HEK293 (cell line): Measurements from ENCODE around the gene EXOC7.

Experiments
- CTCF ChIA-PET: fragments of 350-600 bp; formaldehyde crosslinking; extraction: SDS; loops from one replicate; lab custom pipeline; 2021; ENCODE audit warnings: antibody characterized with exemption; lab: Yijun Ruan, JAX
- POLR2A ChIA-PET: fragments of 300-600 bp; formaldehyde crosslinking; extraction: SDS; loops from one replicate; lab custom pipeline; 2020; ENCODE audit warnings: antibody characterized with exemption, inconsistent platforms; lab: Yijun Ruan, JAX
- H3K27ac ChIP-seq: fragments of 200-500 bp; sonication (Bioruptor generic); 2 replicates; pipeline ENCODE4 v1.5.1; 2014; ENCODE audit warnings: low read depth, low read length, control low read depth, inconsistent platforms; ENCODE audit errors: extremely low read depth
- H3K36me3 ChIP-seq, 2 experiments: fragments of 200-500 bp in 1 of 2; sonication (Bioruptor generic) in 1 of 2; 1 replicate in 1 of 2; 2 replicates in 1 of 2; pipeline ENCODE4 v1.5.1; 2014 to 2017; ENCODE audit warnings: inconsistent platforms in 2 of 2, low read length in 2 of 2; ENCODE audit not compliant: control insufficient read depth in 2 of 2, insufficient read depth in 1 of 2
- H3K4me1 ChIP-seq: fragments of 200-500 bp; sonication (Bioruptor generic); 2 replicates; pipeline ENCODE4 v1.5.1; 2014; ENCODE audit warnings: mild to moderate bottlenecking, low read length, inconsistent platforms; ENCODE audit not compliant: control insufficient read depth, insufficient read depth
- H3K4me3 ChIP-seq: 2 replicates; pipeline ENCODE4 v1.5.1; 2011; ENCODE audit warnings: low read depth, mild to moderate bottlenecking, control low read depth, low read length, moderate library complexity
- H3K9me3 ChIP-seq: fragments of 200-500 bp; sonication (Bioruptor generic); 2 replicates; pipeline ENCODE4 v1.5.1; 2014; ENCODE audit warnings: low read depth, low read length, inconsistent platforms; ENCODE audit not compliant: control insufficient read depth, insufficient read depth
- EGR2 ChIP-seq: fragments of 450-650 bp; formaldehyde crosslinking; IDR thresholded peaks from 2 replicates; pipeline ENCODE4 v1.5.1; 2016; ENCODE audit warnings: low read depth, missing biosample characterization, missing genetic modification characterization
- MZF1 ChIP-seq: fragments of 450-650 bp; formaldehyde crosslinking; IDR thresholded peaks from 2 replicates; pipeline ENCODE4 v1.5.1; 2017; ENCODE audit warnings: missing biosample characterization, missing genetic modification characterization, borderline replicate concordance
- RBAK ChIP-seq: fragments of 450-650 bp; formaldehyde crosslinking; IDR thresholded peaks from 2 replicates; pipeline ENCODE4 v1.5.1; 2016; ENCODE audit warnings: missing biosample characterization, missing genetic modification characterization
- REPIN1 ChIP-seq: fragments of 450-650 bp; formaldehyde crosslinking; IDR thresholded peaks from 2 replicates; pipeline ENCODE4 v1.5.1; 2017; ENCODE audit warnings: missing biosample characterization, missing genetic modification characterization, low read depth
- SCRT1 ChIP-seq: fragments of 450-650 bp; formaldehyde crosslinking; IDR thresholded peaks from 2 replicates; pipeline ENCODE4 v1.5.1; 2016; ENCODE audit warnings: missing biosample characterization, missing genetic modification characterization, borderline replicate concordance
- SETDB1 ChIP-seq: IDR thresholded peaks from one replicate; pipeline ENCODE4 v1.6.1; 2017; ENCODE audit warnings: mild to moderate bottlenecking, low read length, moderate library complexity, mixed read lengths; ENCODE audit not compliant: insufficient read length
- TRIM28 ChIP-seq: IDR thresholded peaks from 2 replicates; pipeline ENCODE4 v1.6.1; 2011; ENCODE audit warnings: low read length, control low read depth, borderline replicate concordance
- ZFP37 ChIP-seq: fragments of 450-650 bp; formaldehyde crosslinking; IDR thresholded peaks from 2 replicates; pipeline ENCODE4 v1.5.1; 2016; ENCODE audit warnings: missing biosample characterization, missing genetic modification characterization
- ZNF132 ChIP-seq: fragments of 450-650 bp; formaldehyde crosslinking; IDR thresholded peaks from 2 replicates; pipeline ENCODE4 v1.5.1; 2017; ENCODE audit warnings: missing biosample characterization, missing genetic modification characterization, borderline replicate concordance
- ZNF175 ChIP-seq: fragments of 450-650 bp; formaldehyde crosslinking; IDR thresholded peaks from 2 replicates; pipeline ENCODE4 v1.5.1; 2016; ENCODE audit warnings: missing biosample characterization, missing genetic modification characterization
- ZNF223 ChIP-seq: fragments of 450-650 bp; formaldehyde crosslinking; IDR thresholded peaks from 2 replicates; pipeline ENCODE4 v1.5.1; 2016; ENCODE audit warnings: missing biosample characterization, missing genetic modification characterization
- ZNF23 ChIP-seq: fragments of 450-650 bp; formaldehyde crosslinking; IDR thresholded peaks from 2 replicates; pipeline ENCODE4 v1.5.1; 2016; ENCODE audit warnings: missing biosample characterization, missing genetic modification characterization, borderline replicate concordance
- ZNF274 ChIP-seq, 2 experiments: fragments of 200-500 bp in 1 of 2; fragments of 450-650 bp in 1 of 2; sonication (Bioruptor generic) in 1 of 2; formaldehyde crosslinking in 1 of 2; IDR thresholded peaks; 2 replicates each; pipeline versions ENCODE4 v1.5.1 to v1.6.1; 2014 to 2016; ENCODE audit warnings: borderline replicate concordance in 1 of 2, inconsistent platforms in 1 of 2, low read length in 1 of 2, missing biosample characterization in 1 of 2, missing genetic modification characterization in 1 of 2
- ZNF335 ChIP-seq: fragments of 450-650 bp; formaldehyde crosslinking; conservative IDR thresholded peaks from 2 replicates; pipeline ENCODE4 v1.5.1; 2016; ENCODE audit warnings: missing biosample characterization, missing genetic modification characterization
- ZNF433 ChIP-seq: fragments of 450-650 bp; formaldehyde crosslinking; IDR thresholded peaks from 2 replicates; pipeline ENCODE4 v1.5.1; 2016; ENCODE audit warnings: missing biosample characterization, missing genetic modification characterization, low read depth
- ZNF488 ChIP-seq: fragments of 450-650 bp; formaldehyde crosslinking; IDR thresholded peaks from 2 replicates; pipeline ENCODE4 v1.5.1; 2016; ENCODE audit warnings: missing biosample characterization, missing genetic modification characterization
- ZNF510 ChIP-seq: fragments of 450-650 bp; formaldehyde crosslinking; IDR thresholded peaks from 2 replicates; pipeline ENCODE4 v1.5.1; 2018; ENCODE audit warnings: mild to moderate bottlenecking, missing genetic modification characterization, missing biosample characterization; ENCODE audit not compliant: insufficient replicate concordance
- ZNF529 ChIP-seq: fragments of 450-650 bp; formaldehyde crosslinking; IDR thresholded peaks from 2 replicates; pipeline ENCODE4 v1.5.1; 2017; ENCODE audit warnings: missing genetic modification characterization, missing biosample characterization; ENCODE audit not compliant: insufficient replicate concordance
- ZNF600 ChIP-seq: fragments of 450-650 bp; formaldehyde crosslinking; IDR thresholded peaks from 2 replicates; pipeline ENCODE4 v1.5.1; 2016; ENCODE audit warnings: missing biosample characterization, missing genetic modification characterization
- ZNF610 ChIP-seq: fragments of 450-650 bp; formaldehyde crosslinking; IDR thresholded peaks from 2 replicates; pipeline ENCODE4 v1.5.1; 2016; ENCODE audit warnings: missing biosample characterization, missing genetic modification characterization, borderline replicate concordance
- ZNF670 ChIP-seq: fragments of 450-650 bp; formaldehyde crosslinking; IDR thresholded peaks from 2 replicates; pipeline ENCODE4 v1.5.1; 2016; ENCODE audit warnings: missing biosample characterization, missing genetic modification characterization, low read depth
- ZNF677 ChIP-seq: fragments of 450-650 bp; IDR thresholded peaks from 2 replicates; pipeline ENCODE4 v1.5.0; 2018; ENCODE audit warnings: missing biosample characterization, mild to moderate bottlenecking, missing genetic modification characterization, moderate library complexity
- ZNF701 ChIP-seq: fragments of 450-650 bp; formaldehyde crosslinking; IDR thresholded peaks from 2 replicates; pipeline ENCODE4 v1.5.1; 2016; ENCODE audit warnings: missing biosample characterization, missing genetic modification characterization
- ZNF707 ChIP-seq: fragments of 450-650 bp; formaldehyde crosslinking; IDR thresholded peaks from 2 replicates; pipeline ENCODE4 v1.5.1; 2016; ENCODE audit warnings: missing biosample characterization, missing genetic modification characterization
- ZNF776 ChIP-seq: fragments of 450-650 bp; formaldehyde crosslinking; IDR thresholded peaks from 2 replicates; pipeline ENCODE4 v1.5.0; 2017; ENCODE audit warnings: missing biosample characterization, missing genetic modification characterization, borderline replicate concordance
- ZNF830 ChIP-seq: fragments of 450-650 bp; IDR thresholded peaks from 2 replicates; pipeline ENCODE4 v1.5.0; 2018; ENCODE audit warnings: missing biosample characterization, missing genetic modification characterization, low read depth, mild to moderate bottlenecking, moderate library complexity
- TF ChIP-seq, protein P1 (sequence below): fragments of 450-650 bp; formaldehyde crosslinking; IDR thresholded peaks from 2 replicates; pipeline ENCODE4 v1.5.1; 2017; ENCODE audit warnings: missing biosample characterization, missing genetic modification characterization
- TF ChIP-seq, protein P2 (sequence below): IDR thresholded peaks from 2 replicates; pipeline ENCODE4 v1.6.1; 2011; ENCODE audit warnings: mild to moderate bottlenecking, low read depth, low read length, borderline replicate concordance
- TF ChIP-seq, protein P3 (sequence below): fragments of 450-650 bp; formaldehyde crosslinking; IDR thresholded peaks from 2 replicates; pipeline ENCODE4 v1.5.1; 2016; ENCODE audit warnings: missing biosample characterization, missing genetic modification characterization

EXOC7 gene

GRCh38 chr17:76079535-76079955, 24.0 kb downstream of the EXOC7 start:
- Histone ChIP-seq H3K9me3 (no peaks in the 10 kb centered on the region), H3K4me3 (no peak overlapping the region), H3K27ac (no peak overlapping the region), H3K4me1 (peaks cover 16% of the 10 kb centered on the region), H3K36me3 (peaks cover 0 to 31% of the 10 kb centered on the region in 2 experiments; a peak in 1 of 3 replicates)
- ChIA-PET CTCF (interaction anchor here (0.7 to 1.6 kb wide), 5 partner anchors 16 to 220 kb away, joined by 3 to 10 read pairs (median 3); no protein-coding TSS in a partner anchor), POLR2A (interaction anchor here (0.6 to 4.2 kb wide), 7 partner anchors 9 to 200 kb away, joined by 3 to 23 read pairs (median 5); partner anchors contain the start of genes EXOC7 and UBALD2)
- no peak for TF ChIP-seq ZNF776 (tag by site-specific recombination)
- no peak for TF ChIP-seq ZNF707 (tag by site-specific recombination)
- no peak for TF ChIP-seq ZNF23 (tag by site-specific recombination)
- TF ChIP-seq SCRT1 (tag by site-specific recombination) = no peak
- no peak for TF ChIP-seq RBAK
- no peak for TF ChIP-seq MZF1 (tag by site-specific recombination)
- no peak for TF ChIP-seq ZNF433
- no peak for TF ChIP-seq SETDB1
- no peak for TF ChIP-seq ZNF510
- no peak for TF ChIP-seq EGR2 (tag by site-specific recombination)
- TF ChIP-seq ZNF670 (tag by site-specific recombination) = no peak
- TF ChIP-seq ZNF701 (tag by site-specific recombination) = no peak
- TF ChIP-seq, all 188 proteins: peak for 0

- peaks cover 0 to 25% of the 10 kb centered on the region in 2 experiments; a peak in 1 of 3 replicates for H3K36me3 ChIP-seq
- H3K9me3 ChIP-seq = no peaks in the 10 kb centered on the region
- POLR2A ChIA-PET = interaction anchor here (0.6 to 4.2 kb wide), 6 partner anchors 9 to 186 kb away, joined by 4 to 23 read pairs (median 5); partner anchors contain the start of genes EXOC7 and UBALD2
- H3K4me3 ChIP-seq = no peak within 1 kb of the TSS
- CTCF ChIA-PET = interaction anchor here (0.7 to 1.6 kb wide), 3 partner anchors 42 to 221 kb away, joined by 3 to 10 read pairs (median 3); no protein-coding TSS in a partner anchor
- peaks cover 16% of the 10 kb centered on the region for H3K4me1 ChIP-seq
- H3K27ac ChIP-seq = no peak within 1 kb of the TSS
- TF ChIP-seq REPIN1 (tag by site-specific recombination) = no peak
- TF ChIP-seq, protein P1, sequence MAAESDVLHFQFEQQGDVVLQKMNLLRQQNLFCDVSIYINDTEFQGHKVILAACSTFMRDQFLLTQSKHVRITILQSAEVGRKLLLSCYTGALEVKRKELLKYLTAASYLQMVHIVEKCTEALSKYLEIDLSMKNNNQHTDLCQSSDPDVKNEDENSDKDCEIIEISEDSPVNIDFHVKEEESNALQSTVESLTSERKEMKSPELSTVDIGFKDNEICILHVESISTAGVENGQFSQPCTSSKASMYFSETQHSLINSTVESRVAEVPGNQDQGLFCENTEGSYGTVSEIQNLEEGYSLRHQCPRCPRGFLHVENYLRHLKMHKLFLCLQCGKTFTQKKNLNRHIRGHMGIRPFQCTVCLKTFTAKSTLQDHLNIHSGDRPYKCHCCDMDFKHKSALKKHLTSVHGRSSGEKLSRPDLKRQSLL (tag by site-specific recombination) = no peak
- TF ChIP-seq ZNF274 (IDR thresholded peaks at IDR 0.05; ENCODE audit: low read length) = no peak
- TF ChIP-seq ZNF274 (tag by site-specific recombination; IDR thresholded peaks at IDR 0.05; ENCODE audit: borderline replicate concordance) = no peak
- TF ChIP-seq, protein P2, sequence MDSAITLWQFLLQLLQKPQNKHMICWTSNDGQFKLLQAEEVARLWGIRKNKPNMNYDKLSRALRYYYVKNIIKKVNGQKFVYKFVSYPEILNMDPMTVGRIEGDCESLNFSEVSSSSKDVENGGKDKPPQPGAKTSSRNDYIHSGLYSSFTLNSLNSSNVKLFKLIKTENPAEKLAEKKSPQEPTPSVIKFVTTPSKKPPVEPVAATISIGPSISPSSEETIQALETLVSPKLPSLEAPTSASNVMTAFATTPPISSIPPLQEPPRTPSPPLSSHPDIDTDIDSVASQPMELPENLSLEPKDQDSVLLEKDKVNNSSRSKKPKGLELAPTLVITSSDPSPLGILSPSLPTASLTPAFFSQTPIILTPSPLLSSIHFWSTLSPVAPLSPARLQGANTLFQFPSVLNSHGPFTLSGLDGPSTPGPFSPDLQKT = no peak
- TF ChIP-seq, protein P3, sequence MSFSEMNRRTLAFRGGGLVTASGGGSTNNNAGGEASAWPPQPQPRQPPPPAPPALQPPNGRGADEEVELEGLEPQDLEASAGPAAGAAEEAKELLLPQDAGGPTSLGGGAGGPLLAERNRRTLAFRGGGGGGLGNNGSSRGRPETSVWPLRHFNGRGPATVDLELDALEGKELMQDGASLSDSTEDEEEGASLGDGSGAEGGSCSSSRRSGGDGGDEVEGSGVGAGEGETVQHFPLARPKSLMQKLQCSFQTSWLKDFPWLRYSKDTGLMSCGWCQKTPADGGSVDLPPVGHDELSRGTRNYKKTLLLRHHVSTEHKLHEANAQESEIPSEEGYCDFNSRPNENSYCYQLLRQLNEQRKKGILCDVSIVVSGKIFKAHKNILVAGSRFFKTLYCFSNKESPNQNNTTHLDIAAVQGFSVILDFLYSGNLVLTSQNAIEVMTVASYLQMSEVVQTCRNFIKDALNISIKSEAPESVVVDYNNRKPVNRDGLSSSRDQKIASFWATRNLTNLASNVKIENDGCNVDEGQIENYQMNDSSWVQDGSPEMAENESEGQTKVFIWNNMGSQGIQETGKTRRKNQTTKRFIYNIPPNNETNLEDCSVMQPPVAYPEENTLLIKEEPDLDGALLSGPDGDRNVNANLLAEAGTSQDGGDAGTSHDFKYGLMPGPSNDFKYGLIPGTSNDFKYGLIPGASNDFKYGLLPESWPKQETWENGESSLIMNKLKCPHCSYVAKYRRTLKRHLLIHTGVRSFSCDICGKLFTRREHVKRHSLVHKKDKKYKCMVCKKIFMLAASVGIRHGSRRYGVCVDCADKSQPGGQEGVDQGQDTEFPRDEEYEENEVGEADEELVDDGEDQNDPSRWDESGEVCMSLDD = no peak
- no peak for TF ChIP-seq ZNF488
- no peak for TF ChIP-seq ZFP37
- no peak for TF ChIP-seq ZNF335
- no peak for TF ChIP-seq TRIM28
- TF ChIP-seq ZNF132 (tag by site-specific recombination) = no peak
- no peak for TF ChIP-seq ZNF830 (tag by site-specific recombination)
- TF ChIP-seq ZNF610 (tag by site-specific recombination) = no peak
- TF ChIP-seq ZNF223 (tag by site-specific recombination) = no peak
- TF ChIP-seq ZNF175 = no peak
- TF ChIP-seq ZNF529 (tag by site-specific recombination) = no peak
- TF ChIP-seq ZNF677 (tag by site-specific recombination) = no peak
- no peak for TF ChIP-seq ZNF600 (tag by site-specific recombination)
Observed at GRCh38 chr17:76078860-76079534, 24.6 kb downstream of the EXOC7 start, which contains the start of gene ZACN. Gene ZACN (plus strand): TSS chr17:76079182. CDS start chr17:76079265, 83 bp downstream.
